Stimulated activated naive CD4-positive, alpha-beta T cell (primary cell): ENCODE data around the gene SLC12A5.

Source experiments
- DNase-seq, 6 experiments: peaks; one replicate each; lab custom pipeline; 2025; lab: John Stamatoyannopoulos, UW

SLC12A5 gene

GRCh38 chr20:46054606-46055005 is 25.6 kb downstream of the SLC12A5 start:
- DNase-seq = no peak

DNA sequence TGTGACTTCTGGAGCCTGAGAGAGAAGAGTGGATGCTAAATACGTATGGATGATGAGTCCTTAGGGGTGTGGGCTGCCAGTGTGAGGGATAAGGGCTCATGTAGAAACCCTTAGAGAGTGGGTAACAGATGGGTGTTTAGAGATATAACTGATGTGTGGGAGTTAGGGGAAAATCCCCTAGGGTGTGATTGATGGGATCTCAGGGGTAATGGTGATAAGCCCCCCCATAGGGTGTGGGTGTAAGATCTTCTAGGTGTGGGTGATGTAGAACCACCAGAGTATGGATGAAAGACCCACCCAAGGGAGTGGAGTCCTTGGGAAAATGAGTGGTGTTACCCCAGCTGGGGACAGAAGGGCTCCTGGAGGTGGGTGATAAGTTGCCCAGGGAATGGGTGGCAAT is 26.3 kb downstream of the SLC12A5 start:
- no peak for DNase-seq

GRCh38 chr20:46056027-46056833 is 27.2 kb downstream of the SLC12A5 start:
- DNase-seq = no peak

DNA sequence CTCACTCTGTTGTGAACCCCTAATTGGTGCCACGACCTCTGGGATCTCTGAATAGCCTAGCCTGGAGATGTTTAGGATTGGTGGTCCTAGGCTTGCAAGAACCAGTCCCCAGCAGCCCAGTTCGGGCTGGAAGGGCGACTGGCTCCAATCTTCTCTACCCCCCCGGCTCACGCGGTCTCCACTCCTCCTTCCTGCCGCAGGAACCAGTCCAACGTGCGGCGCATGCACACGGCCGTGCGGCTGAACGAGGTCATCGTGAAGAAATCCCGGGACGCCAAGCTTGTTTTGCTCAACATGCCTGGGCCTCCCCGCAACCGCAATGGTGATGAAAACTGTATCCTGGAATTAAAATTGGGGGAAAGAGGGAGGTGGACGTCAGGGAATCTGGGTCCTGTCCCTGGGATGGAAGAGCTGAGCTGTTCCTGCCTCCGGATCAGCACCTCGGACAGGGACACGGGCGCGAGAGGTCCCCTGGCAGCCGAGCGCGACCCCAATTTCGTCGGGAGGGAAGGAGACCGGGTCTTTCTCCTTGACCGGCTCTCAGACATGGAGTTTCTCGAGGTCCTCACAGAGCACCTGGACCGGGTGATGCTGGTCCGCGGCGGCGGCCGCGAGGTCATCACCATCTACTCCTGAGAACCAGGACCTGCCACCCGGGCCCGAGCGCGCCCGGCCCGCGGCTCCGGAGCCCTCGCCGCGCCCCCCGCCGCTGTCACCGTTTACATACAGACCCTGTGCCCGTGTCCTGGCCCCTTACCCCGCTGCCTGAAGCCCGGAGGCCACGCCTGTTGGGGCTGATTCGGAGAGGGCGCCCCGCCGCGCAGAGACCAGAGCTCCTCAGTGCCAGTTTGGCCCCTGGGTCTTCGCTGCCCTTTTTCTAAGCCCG is 28.2 kb downstream of the SLC12A5 start:
- peak in 1 of 6 experiments; percentile 15 for DNase-seq

- no peak for DNase-seq
These were observed 29.0 kb downstream of the SLC12A5 start for GRCh38 chr20:46057856-46058598.

- DNase-seq = no peak
These were observed 29.7 kb downstream of the SLC12A5 start for GRCh38 chr20:46058599-46059281.

- DNase-seq = no peak
These were observed 31.4 kb downstream of the SLC12A5 start for GRCh38 chr20:46060301-46060881.

DNA sequence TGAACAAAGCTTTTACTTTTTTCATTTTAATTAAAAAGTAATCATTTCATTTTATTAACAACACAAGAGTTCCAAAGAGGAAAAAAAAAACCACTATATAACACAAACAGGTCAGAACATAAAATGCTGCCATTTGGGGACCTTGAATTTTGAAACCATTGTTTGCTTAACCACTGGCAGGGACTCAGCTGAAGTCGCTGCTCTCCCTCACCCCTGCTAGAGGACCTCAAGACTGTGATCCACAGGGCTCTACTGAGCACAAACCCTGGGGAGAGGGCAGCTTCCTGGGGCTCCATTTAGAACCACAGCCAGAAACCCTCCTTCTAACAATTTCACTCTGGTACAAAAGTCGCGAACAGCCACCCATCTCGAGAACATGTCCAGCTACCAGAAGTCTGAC is 32.0 kb downstream of the SLC12A5 start:
- no peak for DNase-seq

DNA sequence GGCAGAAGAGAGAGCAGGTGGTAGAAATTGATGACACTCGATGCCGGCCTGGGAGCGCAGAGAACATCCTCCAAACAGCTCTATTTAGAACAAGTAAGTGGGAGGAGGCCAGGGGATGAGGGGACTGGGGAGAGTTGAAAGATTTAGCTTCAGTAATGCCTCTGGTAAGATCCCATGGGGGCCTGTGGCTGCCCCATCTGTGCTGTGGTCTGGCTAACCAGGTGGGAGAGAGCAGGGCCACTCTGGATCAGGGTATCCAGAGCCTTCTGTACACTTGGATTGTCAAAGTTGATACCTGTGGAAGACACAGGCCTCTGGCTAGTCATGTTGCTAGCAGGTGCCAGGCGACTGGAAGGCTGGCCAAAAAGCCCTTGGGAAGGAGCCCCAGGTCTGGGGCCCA is 33.1 kb downstream of the SLC12A5 start:
- DNase-seq = no peak

DNA sequence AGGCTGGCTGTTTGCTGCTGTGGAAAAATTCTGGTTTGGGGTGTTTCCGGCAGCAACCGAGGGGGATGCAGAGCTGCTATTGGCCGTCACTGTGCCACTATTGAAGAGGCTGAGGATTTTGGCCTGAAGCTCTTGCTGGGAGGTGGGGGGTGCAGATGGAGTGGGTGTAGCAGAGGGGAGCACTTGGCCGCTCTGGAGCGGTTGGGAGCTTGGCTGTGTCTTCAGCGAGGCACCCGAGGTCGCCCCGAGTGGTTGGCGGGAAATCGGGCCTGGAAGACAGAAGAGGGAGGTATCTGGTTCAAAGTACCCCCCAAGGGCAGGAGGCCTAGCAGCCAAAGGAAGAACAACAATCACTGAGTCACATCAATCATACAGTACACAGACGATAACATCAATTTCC is 33.6 kb downstream of the SLC12A5 start:
- DNase-seq = no peak

DNA sequence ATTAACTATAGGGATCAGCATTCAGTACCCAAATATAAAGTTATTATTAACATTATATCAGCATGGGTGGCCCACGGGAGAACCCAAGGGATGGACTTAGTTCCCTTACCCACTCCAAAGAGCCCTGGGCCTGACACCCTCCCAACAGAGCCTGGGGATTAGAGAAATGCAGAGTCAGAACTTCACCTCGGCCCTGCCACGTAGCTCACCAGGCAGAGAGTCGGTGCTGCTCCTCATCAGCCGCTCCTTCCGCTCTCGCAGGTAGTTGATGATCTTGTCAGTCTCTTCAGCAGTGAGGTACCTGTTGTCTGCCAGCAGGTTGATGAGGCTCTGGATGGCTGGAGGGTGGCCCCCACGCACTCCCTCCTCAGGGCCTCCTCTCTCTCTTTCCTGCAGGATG is 34.1 kb downstream of the SLC12A5 start:
- no peak for DNase-seq

GRCh38 chr20:46063652-46064054 is 34.6 kb downstream of the SLC12A5 start:
- no peak for DNase-seq

- DNase-seq = no peak
These were observed 36.0 kb downstream of the SLC12A5 start for GRCh38 chr20:46065006-46065405.

- no peak for DNase-seq
These were observed 36.7 kb downstream of the SLC12A5 start for GRCh38 chr20:46065691-46066090.

GRCh38 chr20:46070215-46070900 is 41.3 kb downstream of the SLC12A5 start:
- no peak for DNase-seq

DNA sequence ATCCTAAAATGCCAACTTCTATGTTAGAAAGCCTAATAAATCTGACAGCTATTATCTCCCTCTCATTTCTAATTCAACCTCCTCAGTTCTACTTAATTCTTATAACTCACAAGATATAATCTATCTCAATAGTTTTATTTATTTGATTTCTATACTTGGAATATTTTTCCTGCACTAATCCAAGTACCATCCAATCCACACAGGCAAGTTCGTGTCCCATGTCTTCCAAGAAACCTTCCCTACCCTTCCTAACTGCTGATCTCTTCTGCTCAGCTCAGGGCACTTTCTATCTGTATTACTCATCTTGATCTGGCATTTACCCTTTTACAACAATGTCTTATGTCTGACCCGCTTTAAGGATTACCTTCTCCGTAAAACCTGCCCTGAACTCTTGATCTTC is 42.6 kb downstream of the SLC12A5 start:
- DNase-seq = no peak

- DNase-seq = no peak
These were observed 44.0 kb downstream of the SLC12A5 start for GRCh38 chr20:46073024-46073423.

DNA sequence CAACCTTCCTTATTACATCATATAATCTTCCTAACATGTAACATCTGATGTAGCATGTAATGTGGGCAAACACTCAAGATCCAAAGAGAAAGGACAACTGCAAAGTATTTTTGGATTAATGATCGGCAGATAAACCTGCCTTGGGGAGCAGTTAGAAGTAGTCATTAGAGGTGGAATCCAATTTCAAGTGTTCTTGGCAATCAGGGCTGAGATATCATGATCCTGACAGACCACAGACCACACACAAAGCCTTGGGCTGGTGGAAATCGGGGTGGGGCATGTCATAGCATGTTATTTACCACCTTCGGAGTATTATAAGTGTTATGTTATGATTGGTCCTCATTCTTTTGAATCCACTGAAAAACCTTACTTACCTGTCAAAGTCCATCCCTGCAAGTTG is 44.4 kb downstream of the SLC12A5 start:
- DNase-seq = no peak

DNA sequence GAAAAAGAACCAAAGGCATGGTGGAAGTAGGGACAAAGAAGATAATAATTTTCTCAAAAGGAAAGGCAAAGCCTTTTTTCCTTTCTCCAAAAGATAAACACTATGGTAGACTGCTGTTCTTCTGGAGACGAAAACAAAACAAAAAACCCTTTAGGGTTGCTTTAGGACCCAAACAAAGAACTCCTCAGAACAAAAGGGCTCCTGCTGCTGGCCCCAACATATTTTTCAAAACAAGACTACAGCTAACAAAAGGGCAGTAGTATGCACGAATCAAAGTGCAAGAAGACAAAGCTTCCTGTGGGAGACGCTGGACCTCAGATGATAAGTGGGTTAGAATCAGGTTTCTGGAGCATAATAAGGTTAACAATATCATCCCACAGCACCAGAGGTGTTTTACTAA is 45.0 kb downstream of the SLC12A5 start:
- DNase-seq = no peak

- no peak for DNase-seq
These were observed 47.8 kb downstream of the SLC12A5 start for GRCh38 chr20:46076806-46077205.
